G401 (cell line): ENCODE measurements around the gene DPYD. TPM values are rescaled to one million over a fixed set of nuclear protein-coding genes. Genes with fewer than 3 reads are reported as not detected.
A peak's percentile ranks its signal among the peaks of the same experiment; 100 is the strongest.

ENCODE experiments used
- DNase-seq: peaks from one replicate; pipeline ENCODE4 v3.0.0-alpha.2; 2015; ENCODE audit warnings: low spot score
- in situ Hi-C: cut with HindIII; loops from 2 replicates; pipeline ENCODE4 v1.10.0; 2016; ENCODE audit warnings: low sequenced_read_pairs, mixed read lengths
- total RNA-seq: library from RNA; depleted of rRNA; stranded (reverse); fragments of >200 nt; shearing (Covaris generic); gene quantifications from 2 replicates; pipeline ENCODE4 v1.2.3, GENCODE V29; 2014

DPYD gene
- total RNA-seq, 1 experiment from 2014 or later, result not detected

- DNase-seq, result no peak
- in situ Hi-C loops, result no loop called here
Observed at GRCh38 chr1:97654876-97655585, 265.8 kb downstream of the DPYD start.

DNA sequence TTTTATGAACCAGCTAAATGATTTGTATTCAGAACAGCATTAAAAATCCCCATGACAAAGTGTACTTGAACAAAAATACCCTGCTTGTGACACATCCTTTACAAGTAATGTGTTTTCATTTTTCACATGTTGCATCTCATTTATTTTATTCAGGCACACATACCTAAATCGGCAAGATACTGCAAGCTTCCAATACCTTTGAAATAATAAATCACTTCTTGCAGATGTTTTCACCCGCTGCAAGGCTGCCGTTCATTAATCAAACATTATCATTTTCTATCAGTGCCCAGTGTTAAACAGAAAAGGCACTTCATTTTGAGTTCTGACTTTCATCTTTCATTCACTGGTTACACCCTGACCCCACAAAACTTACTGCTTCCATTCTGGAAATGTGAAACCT lies 269.6 kb downstream of the DPYD start:
- in situ Hi-C loops, result no loop called here
- DNase-seq, result no peak

GRCh38 chr1:97649591-97649990 lies 271.2 kb downstream of the DPYD start:
- in situ Hi-C loops, result no loop called here

DNA sequence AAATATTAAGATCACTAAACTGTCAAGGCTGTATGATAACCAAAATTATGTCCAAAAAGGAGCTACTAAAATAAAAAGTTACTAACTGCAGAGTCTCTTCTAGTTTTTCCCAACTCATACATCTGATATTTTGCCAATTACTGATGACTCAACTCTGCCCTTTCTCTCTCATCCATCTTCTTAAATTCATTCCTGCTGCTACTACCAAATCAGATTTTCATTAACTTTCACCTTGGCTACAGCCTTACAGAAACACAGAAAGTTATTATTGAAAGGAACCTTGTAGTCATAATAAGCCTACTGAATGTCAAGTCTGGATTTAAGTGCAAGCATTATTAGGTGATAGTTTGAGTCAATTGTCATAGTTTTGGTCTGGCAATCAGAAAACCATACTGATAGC lies 273.1 kb downstream of the DPYD start:
- no peak for DNase-seq

More at GRCh38 chr1:97649591-97649990, 271.2 kb downstream of the DPYD start:
- DNase-seq, result no peak

DNA sequence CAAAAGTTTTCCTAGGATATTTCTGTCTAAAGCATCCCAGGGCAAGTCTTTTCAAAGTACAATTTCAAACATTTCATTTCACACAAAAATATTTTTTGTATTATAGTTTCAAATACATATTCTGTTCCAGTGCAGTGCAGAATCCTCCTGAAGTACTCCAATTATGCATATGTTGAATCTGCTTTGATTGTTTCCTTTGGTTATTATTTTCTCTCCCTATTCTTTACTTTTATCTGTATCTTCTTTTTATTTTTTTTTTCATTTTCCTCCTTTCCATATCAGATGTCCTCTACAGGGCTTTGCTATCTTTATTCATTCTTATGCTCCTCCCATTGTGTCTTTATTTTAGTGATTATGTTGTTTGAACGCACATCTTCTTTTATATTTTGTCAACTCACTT lies 274.8 kb downstream of the DPYD start:
- no peak for DNase-seq
- in situ Hi-C loops, result no loop called here

More for the DNA sequence above, 273.1 kb downstream of the DPYD start:
- in situ Hi-C loops, result no loop called here

DNA sequence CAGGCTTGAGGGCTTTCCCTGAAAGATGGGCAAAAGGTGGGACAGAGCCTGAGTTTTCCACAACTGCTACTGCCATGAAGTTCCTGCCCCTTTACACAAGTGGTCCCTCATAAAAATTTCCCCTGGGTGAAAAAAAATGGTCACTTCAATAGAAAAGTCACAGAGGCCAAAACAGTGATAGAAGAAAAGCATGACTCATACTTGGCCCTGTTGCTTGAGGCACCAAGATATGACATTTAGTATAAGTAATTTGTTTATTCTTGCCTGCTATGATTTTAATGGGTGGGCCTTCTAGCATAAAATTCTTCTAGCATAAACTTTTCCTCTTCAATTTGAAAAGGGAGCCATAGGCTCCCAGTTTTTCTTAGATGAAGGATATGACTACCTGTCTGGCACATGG lies 280.2 kb downstream of the DPYD start:
- DNase-seq, result no peak

DNA sequence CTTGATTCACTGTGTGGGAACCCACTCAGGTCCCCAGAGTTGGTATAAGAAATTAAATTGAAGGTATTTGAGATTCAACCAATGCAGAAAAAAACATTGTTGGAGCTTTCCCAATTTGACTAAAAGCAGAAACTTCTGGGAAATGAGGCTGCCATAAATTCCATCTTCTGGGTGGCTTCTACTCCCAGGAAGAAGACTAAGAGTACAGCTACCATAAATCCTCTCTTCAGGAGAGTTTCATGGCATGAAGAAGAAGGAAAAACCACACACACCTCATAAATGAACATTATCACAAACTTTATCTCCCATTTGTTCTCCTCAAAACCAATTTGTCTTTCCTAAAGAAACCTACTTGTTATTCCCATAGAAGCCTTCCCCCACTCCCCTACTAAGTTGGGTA lies 283.9 kb downstream of the DPYD start:
- in situ Hi-C loops, result no loop called here
- no peak for DNase-seq

More for the DNA sequence above, 280.2 kb downstream of the DPYD start:
- in situ Hi-C loops, result no loop called here

DNA sequence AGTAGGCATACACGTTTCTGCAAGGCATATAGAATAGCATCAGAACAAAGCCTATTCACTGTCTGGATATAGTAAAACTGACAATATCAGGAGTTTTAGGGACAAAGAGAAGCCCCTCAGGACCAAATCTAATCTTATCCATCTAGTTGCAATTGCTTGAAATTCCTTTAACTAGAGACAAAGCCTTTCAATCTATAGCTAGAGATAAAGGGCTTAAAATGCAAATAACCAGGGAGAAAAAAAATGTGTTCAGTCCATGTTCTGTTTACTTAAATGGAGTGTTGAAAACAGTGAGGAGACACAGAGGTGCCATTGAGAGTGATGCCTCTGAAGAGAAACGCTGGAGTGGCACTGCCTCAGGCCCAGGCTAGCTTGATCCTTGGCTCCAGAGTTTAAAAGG lies 286.1 kb downstream of the DPYD start:
- no peak for DNase-seq

GRCh38 chr1:97632776-97633175 lies 288.1 kb downstream of the DPYD start:
- DNase-seq, result no peak
- in situ Hi-C loops, result no loop called here

More for the DNA sequence above, 286.1 kb downstream of the DPYD start:
- in situ Hi-C loops, result no loop called here

DNA sequence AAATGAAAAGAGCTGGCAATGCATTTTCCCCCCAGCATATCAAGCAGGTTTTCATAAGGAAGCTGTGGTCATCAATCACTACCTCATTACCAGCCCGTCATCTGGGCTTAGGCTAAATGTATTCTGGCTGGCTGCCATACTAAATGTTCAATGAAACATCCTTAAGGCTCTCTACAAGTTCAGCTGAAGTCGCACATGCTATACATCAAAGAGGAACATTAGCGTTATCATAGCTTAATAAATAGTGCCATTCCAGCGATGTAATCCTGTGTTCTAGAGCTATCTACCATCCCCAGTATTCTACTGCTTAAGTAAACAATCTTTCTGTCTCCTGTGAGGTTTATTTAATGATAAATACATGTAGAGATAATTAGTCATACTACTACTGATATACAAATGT lies 288.8 kb downstream of the DPYD start:
- in situ Hi-C loops, result no loop called here

GRCh38 chr1:97630948-97631347 lies 289.9 kb downstream of the DPYD start:
- peak; percentile 3 for DNase-seq
- in situ Hi-C loops, result no loop called here

More for the DNA sequence above, 288.8 kb downstream of the DPYD start:
- DNase-seq, result no peak

- in situ Hi-C loops, result no loop called here
- no peak for DNase-seq
Observed at GRCh38 chr1:97630281-97630680, 290.6 kb downstream of the DPYD start.

DNA sequence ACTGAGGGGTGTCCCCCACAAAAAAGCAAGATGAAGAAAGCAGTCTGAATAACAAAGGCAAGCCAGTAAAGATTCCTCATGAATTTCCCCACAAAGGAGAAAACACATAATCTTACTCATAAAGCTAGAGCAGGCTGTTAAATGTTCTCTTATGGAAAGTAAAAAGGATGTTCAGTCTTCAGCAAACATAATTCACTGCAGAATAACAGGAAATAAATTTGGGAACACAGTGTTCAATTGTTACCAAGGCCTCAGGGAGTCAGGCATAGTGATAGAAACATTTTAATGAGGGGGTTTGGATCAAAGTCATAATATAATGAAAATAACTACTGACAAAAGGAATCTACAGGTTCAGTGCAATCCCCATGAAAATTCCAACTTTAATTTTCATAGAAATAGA lies 297.6 kb downstream of the DPYD start:
- in situ Hi-C loops, result no loop called here

DNA sequence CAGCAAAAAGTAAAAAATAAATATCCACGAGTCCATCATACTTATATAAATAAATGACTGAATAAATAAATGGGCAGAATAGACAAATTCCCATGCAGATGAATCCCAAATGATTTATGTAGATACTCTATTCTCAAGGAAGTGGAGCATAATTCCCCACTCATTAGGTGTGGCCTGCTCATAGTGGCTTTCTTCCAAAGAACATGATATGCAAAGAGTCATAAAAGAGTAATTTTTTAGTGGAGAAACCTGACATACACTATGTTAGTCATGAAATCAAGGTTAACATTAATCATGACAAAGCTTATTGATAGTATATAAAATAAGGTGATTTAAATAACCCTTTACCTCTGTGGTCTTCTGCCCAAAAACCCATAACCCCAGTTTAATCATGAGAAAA lies 298.9 kb downstream of the DPYD start:
- in situ Hi-C loops, result no loop called here
- no peak for DNase-seq

More for the DNA sequence above, 297.6 kb downstream of the DPYD start:
- DNase-seq, result no peak

DNA sequence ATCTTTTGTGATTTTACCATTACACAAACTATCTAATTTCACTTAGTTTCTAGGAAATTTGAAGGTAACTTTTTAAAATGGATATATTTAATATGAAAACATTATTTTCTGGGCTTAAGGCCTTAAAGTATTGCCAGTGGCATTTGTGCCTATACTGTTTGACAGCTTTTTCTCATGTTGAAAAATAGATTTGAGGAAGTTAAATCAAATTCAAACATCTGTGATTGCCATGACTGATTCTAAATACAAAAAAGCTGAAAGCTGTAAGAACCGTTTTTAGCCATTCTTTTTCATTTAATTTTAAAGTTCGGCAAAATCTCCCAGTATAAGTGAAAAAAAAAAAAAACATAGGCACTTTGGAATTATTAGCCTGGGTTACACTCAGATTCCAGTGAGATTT lies 301.1 kb downstream of the DPYD start:
- in situ Hi-C loops, result no loop called here
- no peak for DNase-seq

DNA sequence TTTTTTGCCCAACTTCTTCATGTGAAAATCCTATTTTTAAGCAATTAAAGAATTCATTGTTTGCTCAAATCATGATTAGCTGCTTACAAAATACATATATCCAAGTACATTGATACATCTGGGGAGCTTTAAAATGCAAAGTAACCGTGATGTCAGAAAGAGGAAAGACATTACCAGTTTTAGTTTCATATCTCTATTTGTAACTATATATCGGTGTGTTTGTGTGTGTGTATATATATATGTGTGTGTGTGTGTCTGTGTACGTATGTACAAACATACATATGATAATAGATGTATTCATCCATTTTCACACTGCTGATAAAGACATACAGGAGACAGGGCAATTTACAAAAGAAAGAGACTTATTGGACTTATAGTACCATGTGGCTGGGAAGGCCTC lies 310.1 kb downstream of the DPYD start:
- in situ Hi-C loops, result no loop called here

DNA sequence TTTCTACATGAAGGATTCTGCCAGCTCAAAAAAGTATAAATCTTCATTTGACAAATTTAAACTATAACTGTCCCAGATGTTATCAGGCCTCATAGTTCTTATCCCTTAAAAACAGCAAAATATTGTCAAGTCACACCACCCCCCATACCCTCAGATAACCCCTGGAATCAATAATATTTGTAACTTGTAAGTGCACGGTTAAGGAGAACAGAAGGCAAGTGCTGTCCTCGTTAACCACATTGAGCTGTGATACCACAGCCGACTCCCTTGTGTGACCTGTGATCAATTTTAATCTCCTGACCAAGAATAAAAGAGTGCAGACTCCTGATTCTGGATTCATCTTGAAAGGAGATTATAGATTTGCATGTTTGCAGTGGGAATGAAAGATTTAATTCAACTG lies 310.7 kb downstream of the DPYD start:
- in situ Hi-C loops, result no loop called here
- no peak for DNase-seq

More for the DNA sequence above, 310.1 kb downstream of the DPYD start:
- no peak for DNase-seq

GRCh38 chr1:97608272-97608671 lies 312.6 kb downstream of the DPYD start:
- in situ Hi-C loops, result no loop called here
- DNase-seq, result no peak

- no peak for DNase-seq
- in situ Hi-C loops, result no loop called here
Observed at GRCh38 chr1:97603776-97604175, 317.1 kb downstream of the DPYD start.

DNA sequence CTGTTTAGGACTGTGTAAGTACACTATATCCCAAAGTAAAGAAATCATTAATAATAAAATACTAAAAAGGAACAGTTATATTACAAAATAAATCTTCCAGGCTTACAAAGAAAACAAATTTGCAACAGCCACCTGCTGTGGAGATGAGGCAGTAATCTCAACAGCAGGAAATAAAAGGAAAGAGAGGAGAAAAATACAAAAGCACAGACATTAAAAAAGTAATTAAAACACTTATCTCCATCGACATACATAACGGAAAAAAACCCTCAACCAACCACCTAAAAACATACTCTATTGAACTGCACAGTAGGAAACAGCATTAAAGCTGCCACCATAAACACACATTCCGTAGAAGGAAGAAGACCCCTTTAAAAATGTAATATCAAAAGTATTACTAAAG lies 317.6 kb downstream of the DPYD start:
- DNase-seq, result no peak
- in situ Hi-C loops, result no loop called here

DNA sequence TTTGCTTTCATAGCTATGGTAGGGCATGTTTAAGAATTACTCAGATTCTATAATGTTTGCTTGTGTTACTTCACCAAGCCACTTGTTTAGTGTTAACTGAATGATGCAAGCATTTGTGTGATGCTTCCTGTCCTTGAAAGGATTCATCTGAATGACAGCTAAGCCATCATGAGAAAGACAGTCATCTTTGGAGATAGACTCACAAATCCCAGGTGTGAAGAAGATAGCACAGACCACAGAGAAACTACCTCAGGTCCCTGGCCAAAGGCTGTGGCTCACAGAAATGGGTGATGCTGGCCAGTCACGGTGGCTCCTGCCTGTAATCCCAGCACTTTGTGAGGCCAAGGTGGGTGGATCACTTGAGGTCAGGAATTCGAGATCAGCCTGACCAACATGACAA lies 321.4 kb downstream of the DPYD start:
- in situ Hi-C loops, result no loop called here
- no peak for DNase-seq
